LNCaP clone FGC (cell line): ENCODE measurements around the gene PPIL1.

ENCODE experiments used
- DNase-seq: peaks from one replicate; pipeline ENCODE4 v3.0.0-alpha.2; 2011; ENCODE audit warnings: low read depth
- H3K4me3 ChIP-seq: 2 replicates; pipeline ENCODE4 v1.5.1; 2011; ENCODE audit warnings: mild to moderate bottlenecking, low read depth, low read length, control low read depth
- TF ChIP-seq, protein P1 (sequence below): IDR thresholded peaks from 2 replicates; pipeline ENCODE4 v1.5.1; 2012; ENCODE audit warnings: mild to moderate bottlenecking; ENCODE audit not compliant: control insufficient read depth, insufficient read depth; ENCODE audit errors: extremely low read depth

PPIL1 gene

DNA sequence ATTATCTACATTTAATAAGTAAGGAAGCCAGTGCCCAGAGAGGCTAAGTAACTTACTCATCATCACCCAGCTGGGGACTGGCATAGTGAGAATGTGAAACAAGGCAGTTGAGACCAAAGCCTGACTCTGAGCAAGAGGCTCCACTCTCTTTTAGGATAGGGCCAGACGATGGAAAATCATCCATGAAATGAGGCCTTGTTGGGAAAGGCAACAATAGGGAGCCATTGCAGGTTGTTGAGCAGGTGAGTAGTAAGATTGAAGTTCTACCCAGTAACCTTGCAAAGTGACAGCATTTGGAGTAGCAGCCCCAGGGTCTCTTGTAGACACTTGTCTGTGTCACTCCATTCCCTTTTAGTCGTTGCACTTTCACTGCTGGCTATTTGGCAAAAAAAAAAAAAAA lies 32.8 kb downstream of the PPIL1 start:
- TF ChIP-seq, protein P1, sequence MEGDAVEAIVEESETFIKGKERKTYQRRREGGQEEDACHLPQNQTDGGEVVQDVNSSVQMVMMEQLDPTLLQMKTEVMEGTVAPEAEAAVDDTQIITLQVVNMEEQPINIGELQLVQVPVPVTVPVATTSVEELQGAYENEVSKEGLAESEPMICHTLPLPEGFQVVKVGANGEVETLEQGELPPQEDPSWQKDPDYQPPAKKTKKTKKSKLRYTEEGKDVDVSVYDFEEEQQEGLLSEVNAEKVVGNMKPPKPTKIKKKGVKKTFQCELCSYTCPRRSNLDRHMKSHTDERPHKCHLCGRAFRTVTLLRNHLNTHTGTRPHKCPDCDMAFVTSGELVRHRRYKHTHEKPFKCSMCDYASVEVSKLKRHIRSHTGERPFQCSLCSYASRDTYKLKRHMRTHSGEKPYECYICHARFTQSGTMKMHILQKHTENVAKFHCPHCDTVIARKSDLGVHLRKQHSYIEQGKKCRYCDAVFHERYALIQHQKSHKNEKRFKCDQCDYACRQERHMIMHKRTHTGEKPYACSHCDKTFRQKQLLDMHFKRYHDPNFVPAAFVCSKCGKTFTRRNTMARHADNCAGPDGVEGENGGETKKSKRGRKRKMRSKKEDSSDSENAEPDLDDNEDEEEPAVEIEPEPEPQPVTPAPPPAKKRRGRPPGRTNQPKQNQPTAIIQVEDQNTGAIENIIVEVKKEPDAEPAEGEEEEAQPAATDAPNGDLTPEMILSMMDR, result no peak
- no peak overlapping the region for H3K4me3 ChIP-seq
- DNase-seq, result no peak

- TF ChIP-seq, protein P1, result no peak
- DNase-seq, result no peak
- H3K4me3 ChIP-seq, result peak overlapping the region; percentile 33; the same call in 1 of the 2 replicates
These were observed 33.9 kb downstream of the PPIL1 start for GRCh38 chr6:36840432-36841403.

DNA sequence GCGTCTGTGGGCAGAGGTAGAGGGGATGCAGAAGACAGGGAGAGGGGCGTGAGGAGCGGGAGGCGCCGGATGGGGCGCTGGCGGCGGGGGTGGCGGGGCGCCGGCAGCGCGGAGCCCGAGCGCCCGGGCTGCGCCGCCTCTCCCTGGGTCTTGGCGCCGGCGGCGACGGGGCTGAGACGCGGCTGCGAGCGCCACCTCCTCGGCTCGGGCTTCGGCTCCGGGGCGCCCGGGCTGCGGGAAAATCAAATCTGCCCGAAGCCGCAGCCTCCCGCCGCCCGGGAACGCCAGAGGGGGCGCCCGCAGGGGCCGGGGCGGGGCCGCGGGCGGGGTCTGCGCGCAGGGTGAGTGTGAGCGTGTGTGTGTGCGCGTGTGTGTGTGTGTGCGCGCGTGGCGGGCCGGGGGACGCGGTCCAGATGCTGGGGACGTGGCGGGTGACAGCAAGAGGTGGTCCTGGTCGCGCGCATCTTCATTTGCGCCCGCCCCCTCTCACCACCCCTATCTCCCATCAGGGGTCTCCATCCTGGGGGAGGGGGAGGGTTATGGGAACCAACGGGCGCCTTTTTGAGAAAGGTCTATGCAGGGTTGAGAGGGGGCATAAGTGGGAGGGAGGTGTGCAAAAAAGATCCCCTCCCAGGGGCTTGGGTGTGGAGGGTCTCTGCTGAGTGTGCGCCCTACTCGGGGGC lies 34.7 kb downstream of the PPIL1 start:
- TF ChIP-seq, protein P1, result peak; percentile 46
- no peak for DNase-seq
- peak overlapping the region; percentile 33 for H3K4me3 ChIP-seq

GRCh38 chr6:36838896-36839748 lies 35.5 kb downstream of the PPIL1 start, which contains the start of gene CPNE5:
Gene CPNE5 (minus strand): TSS chr6:36839444. CDS start chr6:36839377, 67 bp downstream.
- TF ChIP-seq, protein P1, result no peak
- DNase-seq, result no peak
- peak within 1 kb of the TSS; percentile 33 for H3K4me3 ChIP-seq

DNA sequence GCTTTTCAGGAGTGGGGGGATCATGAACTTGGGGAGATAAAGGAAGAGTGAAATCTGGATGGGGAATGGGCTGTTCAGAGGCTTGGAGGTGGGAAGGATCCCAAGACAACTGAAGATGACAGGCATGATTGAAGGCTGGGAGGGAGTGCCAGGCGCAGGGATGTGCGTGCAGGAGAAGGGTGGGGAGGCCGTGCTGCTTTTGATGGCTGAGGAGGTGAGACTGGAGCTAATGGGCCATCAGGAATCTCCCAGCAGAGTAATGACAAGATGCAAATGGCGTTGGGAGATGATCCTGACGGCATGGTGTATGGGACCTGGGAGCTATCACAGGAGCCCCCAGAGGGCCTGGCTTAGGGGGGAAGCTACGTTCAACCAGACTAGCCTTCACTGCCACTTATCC lies 36.9 kb downstream of the PPIL1 start:
- no peak for DNase-seq
- TF ChIP-seq, protein P1, result no peak
- H3K4me3 ChIP-seq, result no peak overlapping the region

- no peak for DNase-seq
- TF ChIP-seq, protein P1, result no peak
- no peak overlapping the region for H3K4me3 ChIP-seq
These were observed 37.6 kb downstream of the PPIL1 start for GRCh38 chr6:36837022-36837339.
